GM12872 (cell line): ENCODE measurements around the gene NCKAP5.

ENCODE experiments used
- CTCF ChIP-seq: IDR thresholded peaks from 3 replicates; pipeline ENCODE4 v1.5.1; 2011; ENCODE audit warnings: low read depth, mild to moderate bottlenecking, low read length, moderate library complexity; ENCODE audit not compliant: insufficient read depth

NCKAP5 gene

GRCh38 chr2:133378928-133379549, 189.2 kb downstream of the NCKAP5 start:
- TF ChIP-seq CTCF = no peak

GRCh38 chr2:133378386-133378785, 189.9 kb downstream of the NCKAP5 start:
- no peak for TF ChIP-seq CTCF

GRCh38 chr2:133377599-133377998, 190.7 kb downstream of the NCKAP5 start:
- TF ChIP-seq CTCF = no peak

GRCh38 chr2:133377021-133377481, 191.2 kb downstream of the NCKAP5 start:
- no peak for TF ChIP-seq CTCF

GRCh38 chr2:133374781-133375180, 193.5 kb downstream of the NCKAP5 start:
- no peak for TF ChIP-seq CTCF

GRCh38 chr2:133371286-133371685, 197.0 kb downstream of the NCKAP5 start:
- TF ChIP-seq CTCF = no peak

GRCh38 chr2:133369901-133370658, 198.2 kb downstream of the NCKAP5 start:
- no peak for TF ChIP-seq CTCF
